GM12878 (cell line): Measurements from ENCODE around the gene ADGRL4. TPM values are rescaled to one million over a fixed set of nuclear protein-coding genes. Genes with fewer than 3 reads are reported as not detected.
A peak's percentile ranks its signal among the peaks of the same experiment; 100 is the strongest.

Source experiments
- ATAC-seq: fragments of 200-7000 bp; cut with Tn5 transposase; 3 replicates; pipeline ENCODE4 v1.9.1; 2020; ENCODE audit warnings: mild to moderate bottlenecking, moderate library complexity
- BruUV-seq: library from RNA; stranded (reverse); fragments of 400-500 nt; replicated peaks from 2 replicates; lab custom pipeline; 2021; lab: Mats Ljungman, UMichigan
- CTCF ChIA-PET: fragments of 300-600 bp; sonication (Branson Sonifier 250); formaldehyde crosslinking; extraction: SDS; loops from one replicate; lab custom pipeline; 2021; ENCODE audit warnings: inconsistent platforms; lab: Yijun Ruan, JAX
- POLR2A ChIA-PET: fragments of 350-600 bp; formaldehyde crosslinking; extraction: SDS; loops from one replicate; lab custom pipeline; 2021; ENCODE audit warnings: inconsistent platforms; lab: Charles Lee
- RAD21 ChIA-PET: fragments of 300-600 bp; sonication (Branson Sonifier 250); formaldehyde crosslinking; loops from one replicate; lab custom pipeline; 2023; ENCODE audit warnings: antibody characterized with exemption; ENCODE audit not compliant: unreplicated experiment; lab: Charles Lee
- SMC1A ChIA-PET: fragments of 300-600 bp; sonication (Branson Sonifier 250); formaldehyde crosslinking; loops from one replicate; lab custom pipeline; 2023; ENCODE audit not compliant: unreplicated experiment, uncharacterized antibody; lab: Charles Lee
- DNase-seq: peaks from one replicate; pipeline ENCODE4 v3.0.0-alpha.2; 2011; ENCODE audit warnings: low read depth, low spot score
- FAIRE-seq: peaks from 3 replicates; lab custom pipeline; 2011; peaks lifted over from hg19 to GRCh38; lab: Jason Lieb, UNC
- H2AFZ ChIP-seq: 2 replicates; pipeline ENCODE4 v1.6.0; 2011; ENCODE audit warnings: low read depth, low read length, control low read depth; ENCODE audit not compliant: control insufficient read depth
- H3K27ac ChIP-seq: 2 replicates; pipeline ENCODE4 v1.5.1; 2011; ENCODE audit warnings: control low read depth; ENCODE audit not compliant: control insufficient read depth, insufficient read depth
- H3K27me3 ChIP-seq, 2 experiments: replicated peaks in 1 of 2; 2 replicates each; pipeline versions ENCODE4 v1.6.0 to v1.6.1; 2011; ENCODE audit warnings: low read length in 1 of 2; ENCODE audit not compliant: control insufficient read depth in 2 of 2, insufficient read depth in 2 of 2
- H3K36me3 ChIP-seq, 2 experiments: 2 replicates each; pipeline ENCODE4 v1.5.1; 2011; ENCODE audit warnings: low read length in 1 of 2; ENCODE audit not compliant: control insufficient read depth in 2 of 2, insufficient read depth in 2 of 2
- H3K4me1 ChIP-seq: 2 replicates; pipeline ENCODE4 v1.6.1; 2011; ENCODE audit warnings: mild to moderate bottlenecking, low read length, moderate library complexity, mixed read lengths; ENCODE audit not compliant: control insufficient read depth, insufficient read depth
- H3K4me2 ChIP-seq: 2 replicates; pipeline ENCODE4 v1.6.0; 2011; ENCODE audit warnings: control low read depth; ENCODE audit not compliant: control insufficient read depth, insufficient read depth
- H3K4me3 ChIP-seq: fragments of 200-600 bp; sonication (generic); 2 replicates; pipeline ENCODE4 v1.5.1; 2016
- H3K79me2 ChIP-seq: 2 replicates; pipeline ENCODE4 v1.6.0; 2011; ENCODE audit warnings: low read length; ENCODE audit not compliant: control insufficient read depth, insufficient read depth
- H3K9ac ChIP-seq: 2 replicates; pipeline ENCODE4 v1.8.0; 2011; ENCODE audit warnings: low read length, control low read depth, mixed read lengths; ENCODE audit not compliant: control insufficient read depth, insufficient read depth
- H3K9me3 ChIP-seq: replicated peaks from 3 replicates; pipeline ENCODE4 v1.5.1; 2011; ENCODE audit warnings: mild to moderate bottlenecking, low read length; ENCODE audit not compliant: control insufficient read depth, insufficient read depth
- H4K20me1 ChIP-seq: 2 replicates; pipeline ENCODE4 v1.6.0; 2011; ENCODE audit not compliant: control insufficient read depth, insufficient read depth
- BHLHE40 ChIP-seq, 2 experiments: fragments of 450-650 bp in 1 of 2; IDR thresholded peaks; 2 replicates each; pipeline ENCODE4 v1.6.1; 2011 to 2017; ENCODE audit warnings: low read depth in 2 of 2, borderline replicate concordance in 1 of 2, improper control_type of control experiment in 1 of 2, low read length in 1 of 2, mild to moderate bottlenecking in 1 of 2
- ELK1 ChIP-seq: IDR thresholded peaks from 2 replicates; pipeline ENCODE4 v1.6.1; 2012; ENCODE audit warnings: low read depth, low read length, improper control_type of control experiment
- FOXM1 ChIP-seq: IDR thresholded peaks from 2 replicates; pipeline ENCODE4 v1.6.1; 2012; ENCODE audit warnings: low read depth, mild to moderate bottlenecking, inconsistent platforms, low read length, moderate library complexity
- KLF5 ChIP-seq: fragments of 450-650 bp; IDR thresholded peaks from 2 replicates; pipeline ENCODE4 v1.6.1; 2014; ENCODE audit warnings: mild to moderate bottlenecking; ENCODE audit not compliant: partially characterized antibody
- RAD21 ChIP-seq: IDR thresholded peaks from 2 replicates; pipeline ENCODE4 v1.6.1; 2011; ENCODE audit warnings: mild to moderate bottlenecking, low read depth, low read length, moderate library complexity; ENCODE audit not compliant: insufficient read depth
- RUNX3 ChIP-seq: IDR thresholded peaks from 2 replicates; pipeline ENCODE4 v1.6.1; 2012; ENCODE audit warnings: low read length, inconsistent platforms
- ZBTB4 ChIP-seq: fragments of 450-650 bp; formaldehyde crosslinking; IDR thresholded peaks from 2 replicates; pipeline ENCODE4 v1.4.0; 2022; ENCODE audit warnings: mild to moderate bottlenecking, moderate library complexity
- ZNF384 ChIP-seq: IDR thresholded peaks from 2 replicates; pipeline ENCODE4 v1.6.1; 2012; ENCODE audit warnings: low read depth, mild to moderate bottlenecking, low read length, improper control_type of control experiment, borderline replicate concordance
- ZSCAN29 ChIP-seq: fragments of 450-650 bp; IDR thresholded peaks from 2 replicates; pipeline ENCODE4 v1.6.1; 2017; ENCODE audit warnings: mild to moderate bottlenecking, moderate library complexity
- WGBS: methylation state at CpG from one replicate; pipeline ENCODE4 v1.1.6; 2016; ENCODE audit warnings: low lambda C conversion rate; ENCODE audit not compliant: insufficient replicate concordance, insufficient coverage; ENCODE audit errors: missing lambda C conversion rate; 5-methylcytosine and 5-hydroxymethylcytosine counted together
- in situ Hi-C: fragments of 300-500 bp; cut with MboI; formaldehyde crosslinking; loops from 9 replicates; pipeline ENCODE4 v1.14.3; 2018; ENCODE audit warnings: mixed read lengths
- intact Hi-C: fragments of 100-400 bp; cut with micrococcal nuclease; formaldehyde crosslinking; loops from one replicate; pipeline ENCODE4 v1.14.2; 2022; ENCODE audit not compliant: unreplicated experiment
- polyA plus RNA-seq, 11 experiments: library from polyadenylated mRNA; depleted of rRNA in 4 of 11; unstranded in 6 of 11; stranded (reverse) in 5 of 11; fragments of >200 nt; fragmentation: Nextera tagmentation in 4 of 11; fragmentation: Illumina TruSeq in 1 of 11; extraction: Ambion mirVana in 4 of 11; extraction: Trizol in 1 of 11; gene quantifications; 1 replicate in 1 of 11; 2 replicates in 10 of 11; pipeline versions ENCODE4 v1.2.1 to v1.2.3, GENCODE V29; 2011 to 2016; ENCODE audit warnings: inconsistent platforms in 2 of 11, missing spikeins in 2 of 11, low read depth in 1 of 11
- total RNA-seq, 4 experiments: library from RNA; depleted of rRNA in 3 of 4; stranded (reverse); fragments of >200 nt in 3 of 4; fragmentation: Illumina TruSeq in 1 of 4; extraction: Trizol in 1 of 4; gene quantifications; 2 replicates each; pipeline versions ENCODE4 v1.2.1 to v1.2.3, GENCODE V29; 2013 to 2021

ADGRL4 gene
- total and polyA plus RNA-seq, 10 of the 15 experiments (the other 5 are each of a cell fraction or from before 2014, with no cell fraction given): not detected

- Histone ChIP-seq H3K4me2 (no peak overlapping the region), H3K36me3 (no peaks in the 10 kb centered on the region), H3K9ac (no peak overlapping the region), H4K20me1 (no peaks in the 10 kb centered on the region), H3K4me1 (no peaks in the 10 kb centered on the region), H3K79me2 (no peaks in the 10 kb centered on the region), H3K27ac (no peak overlapping the region), H3K27me3 (no peaks in the 10 kb centered on the region), H2AFZ (no peak overlapping the region), H3K9me3 (no peaks in the 10 kb centered on the region), H3K4me3 (no peak overlapping the region)
- in situ Hi-C loops (no loop called here), intact Hi-C loops (no loop called here)
- FAIRE-seq (no peak), ATAC-seq (no peak), DNase-seq (no peak)
- BruUV-seq: no TSS peak
- POLR2A ChIA-PET: no interaction called here
- CTCF ChIA-PET: interaction anchor here (1.3 kb wide), 1 partner anchor 14 kb away, joined by 3 read pairs; no protein-coding TSS in a partner anchor
- 98% methylated on average over 2 of the region's 2 CpGs for WGBS
- TF ChIP-seq RAD21: no peak
- TF ChIP-seq RUNX3: no peak
- RAD21 ChIA-PET: interaction anchor here (1.0 kb wide), 1 partner anchor 47 kb away, joined by 3 read pairs; no protein-coding TSS in a partner anchor
- SMC1A ChIA-PET: interaction anchor here (1.3 kb wide), 1 partner anchor 115 kb away, joined by 4 read pairs; no protein-coding TSS in a partner anchor
These were observed 119.1 kb downstream of the ADGRL4 start for GRCh38 chr1:78887458-78887857.

GRCh38 chr1:78884685-78885452 lies 121.7 kb downstream of the ADGRL4 start:
- peak; percentile 44 for ATAC-seq
- Histone ChIP-seq H3K27me3 (no peaks in the 10 kb centered on the region), H3K9me3 (no peaks in the 10 kb centered on the region), H3K4me3 (no peak overlapping the region), H2AFZ (no peak overlapping the region), H3K4me1 (no peaks in the 10 kb centered on the region), H3K36me3 (no peaks in the 10 kb centered on the region), H3K4me2 (no peak overlapping the region), H3K27ac (no peak overlapping the region), H3K9ac (no peak overlapping the region), H4K20me1 (no peaks in the 10 kb centered on the region), H3K79me2 (no peaks in the 10 kb centered on the region)
- ChIA-PET POLR2A (no interaction called here), RAD21 (no interaction called here), CTCF (no interaction called here), SMC1A (interaction anchor here (0.6 to 1.2 kb wide), 2 partner anchors 15 to 1227 kb away, joined by 3 to 5 read pairs; no protein-coding TSS in a partner anchor)
- DNase-seq: no peak
- intact Hi-C loops (no loop called here), in situ Hi-C loops (no loop called here)
- WGBS: 18% methylated on average over 6 of the region's 6 CpGs
- BruUV-seq: no TSS peak
- no peak for FAIRE-seq
- TF ChIP-seq BHLHE40 (IDR thresholded peaks at IDR 0.05; ENCODE audit: borderline replicate concordance in 1 of 2, low read depth in 2 of 2, low read length in 1 of 2) (no peak), ELK1 (no peak), ZSCAN29 (no peak), FOXM1 (no peak), ZNF384 (no peak), KLF5 (no peak), ZBTB4 (no peak)
